ENCODE data around the gene CDK6.
"Not testable (repeated sequence)": the region's sequence is repeated elsewhere in the genome, so short reads cannot be mapped to it uniquely, and the experiment has no call there.

Gene CDK6

GRCh38 chr7:92749327-92749755 is 87.0 kb downstream of the CDK6 start:
- Histone ChIP-seq H3K36me3 (ENCODE audit: control insufficient read depth, insufficient read depth, low read length) (no peaks in the 10 kb centered on the region), H3K4me1 (ENCODE audit: control insufficient read depth, insufficient read depth, low read length) (peaks cover 21% of the 10 kb centered on the region), H3K4me3 (ENCODE audit: low read length) (no peak overlapping the region), H3K27me3 (ENCODE audit: control insufficient read depth, insufficient read depth, low read length) (no peaks in the 10 kb centered on the region), H3K9ac (ENCODE audit: low read length) (no peak overlapping the region), H3K9me3 (ENCODE audit: control insufficient read depth, low read length) (no peaks in the 10 kb centered on the region)

DNA sequence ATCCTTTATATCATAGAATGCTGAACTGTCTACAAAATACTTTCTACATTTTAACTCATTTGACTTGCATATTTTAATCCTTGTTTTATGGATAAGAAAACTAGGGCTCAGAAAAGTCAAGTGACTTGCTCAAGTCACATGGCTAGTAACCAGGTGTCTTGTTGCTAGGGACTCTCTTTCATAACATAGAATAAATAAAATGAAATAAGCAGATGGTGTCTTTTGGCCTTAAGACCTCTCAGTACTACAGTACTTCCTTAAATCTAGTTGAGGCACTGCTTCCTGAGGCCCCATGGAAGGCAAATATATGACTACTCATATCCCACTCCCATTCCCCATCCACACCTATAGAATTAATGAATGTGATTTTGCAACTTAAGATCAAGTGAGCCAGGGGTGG is 87.9 kb downstream of the CDK6 start:
- Histone ChIP-seq H3K9ac (ENCODE audit: low read length) (no peak overlapping the region), H3K27me3 (ENCODE audit: control insufficient read depth, insufficient read depth, low read length) (no peaks in the 10 kb centered on the region), H3K4me3 (ENCODE audit: low read length) (no peak overlapping the region), H3K36me3 (ENCODE audit: control insufficient read depth, insufficient read depth, low read length) (no peaks in the 10 kb centered on the region), H3K9me3 (ENCODE audit: control insufficient read depth, low read length) (no peaks in the 10 kb centered on the region), H3K4me1 (ENCODE audit: control insufficient read depth, insufficient read depth, low read length) (peaks cover 21% of the 10 kb centered on the region)

DNA sequence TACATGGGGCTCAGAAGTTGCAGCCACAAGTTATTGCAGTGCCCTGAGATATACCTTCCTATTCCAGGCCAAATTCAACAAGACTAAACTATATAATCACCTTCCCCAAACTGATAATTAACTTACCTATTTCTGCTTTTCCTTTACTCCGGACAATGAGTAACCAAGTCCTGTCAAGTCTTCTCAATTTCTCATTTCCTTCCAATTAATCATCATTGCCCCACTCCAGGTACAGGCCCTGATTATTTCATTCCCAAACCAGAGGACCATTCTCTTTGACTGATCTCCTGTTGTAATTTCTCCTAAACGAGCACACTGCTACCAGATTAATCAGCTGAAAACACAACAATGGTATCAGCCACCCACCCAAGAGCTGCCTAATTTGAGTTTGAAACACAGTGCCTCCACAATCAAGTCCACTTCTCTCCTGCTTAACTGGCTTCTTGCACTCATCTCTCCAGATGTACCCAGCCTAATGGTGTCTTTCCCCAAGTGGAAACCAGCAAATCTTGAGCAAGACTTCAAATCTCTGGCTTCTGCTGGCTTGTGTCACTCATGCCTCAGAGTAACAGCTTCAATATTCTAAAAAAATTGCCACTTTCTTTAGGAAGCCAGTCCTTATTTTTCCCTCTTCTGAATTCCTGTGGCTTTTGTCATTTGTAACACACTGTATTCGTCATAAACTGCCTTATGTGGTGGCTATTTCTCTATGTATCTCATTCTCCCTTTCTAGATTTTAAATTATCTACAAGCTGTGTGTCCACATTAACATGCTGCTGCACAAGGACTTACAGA is 89.1 kb downstream of the CDK6 start:
- no peaks in the 10 kb centered on the region for H3K36me3 ChIP-seq (ENCODE audit: control insufficient read depth, insufficient read depth, low read length)
- no peak overlapping the region for H3K9ac ChIP-seq (ENCODE audit: low read length)
- H3K9me3 ChIP-seq (ENCODE audit: control insufficient read depth, low read length), result no peaks in the 10 kb centered on the region
- peaks cover 21% of the 10 kb centered on the region for H3K4me1 ChIP-seq (ENCODE audit: control insufficient read depth, insufficient read depth, low read length)
- no peaks in the 10 kb centered on the region for H3K27me3 ChIP-seq (ENCODE audit: control insufficient read depth, insufficient read depth, low read length)
- H3K4me3 ChIP-seq (ENCODE audit: low read length), result no peak overlapping the region

- H3K4me1 ChIP-seq (ENCODE audit: control insufficient read depth, insufficient read depth, low read length), result peaks cover 13% of the 10 kb centered on the region
- no peak overlapping the region for H3K4me3 ChIP-seq (ENCODE audit: low read length)
- H3K9me3 ChIP-seq (ENCODE audit: control insufficient read depth, low read length), result no peaks in the 10 kb centered on the region
- no peaks in the 10 kb centered on the region for H3K27me3 ChIP-seq (ENCODE audit: control insufficient read depth, insufficient read depth, low read length)
- H3K36me3 ChIP-seq (ENCODE audit: control insufficient read depth, insufficient read depth, low read length), result no peaks in the 10 kb centered on the region
- H3K9ac ChIP-seq (ENCODE audit: low read length), result no peak overlapping the region
Measured at GRCh38 chr7:92745241-92745640, 91.1 kb downstream of the CDK6 start.

DNA sequence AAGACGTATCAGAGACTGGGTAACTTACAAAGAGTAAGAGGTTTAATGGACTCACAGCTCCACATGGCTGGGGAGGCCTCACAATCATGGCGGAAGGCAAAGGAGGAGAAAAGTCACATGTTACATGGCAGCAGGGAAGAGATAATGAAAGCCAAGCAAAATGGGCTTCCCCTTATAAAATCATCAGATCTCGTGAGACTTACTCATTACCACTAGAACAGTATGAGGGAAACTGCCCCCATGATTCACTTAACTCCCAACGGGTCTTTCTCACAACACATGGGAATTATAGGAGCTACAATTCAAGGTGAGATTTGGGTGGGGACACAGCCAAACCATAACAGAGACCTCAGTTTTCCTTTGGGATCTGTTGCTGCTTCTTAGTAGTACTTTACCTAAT is 92.2 kb downstream of the CDK6 start:
- H3K9ac ChIP-seq (ENCODE audit: low read length); H3K9me3 ChIP-seq (ENCODE audit: control insufficient read depth, low read length); H3K4me3 ChIP-seq (ENCODE audit: low read length); H3K27me3 ChIP-seq (ENCODE audit: control insufficient read depth, insufficient read depth, low read length); H3K36me3 ChIP-seq (ENCODE audit: control insufficient read depth, insufficient read depth, low read length); H3K4me1 ChIP-seq (ENCODE audit: control insufficient read depth, insufficient read depth, low read length): not testable (repeated sequence)

- Histone ChIP-seq H3K4me3 (ENCODE audit: low read length) (no peak overlapping the region), H3K4me1 (ENCODE audit: control insufficient read depth, insufficient read depth, low read length) (peaks cover 1% of the 10 kb centered on the region), H3K9ac (ENCODE audit: low read length) (no peak overlapping the region), H3K27me3 (ENCODE audit: control insufficient read depth, insufficient read depth, low read length) (no peaks in the 10 kb centered on the region), H3K9me3 (ENCODE audit: control insufficient read depth, low read length) (no peaks in the 10 kb centered on the region), H3K36me3 (ENCODE audit: control insufficient read depth, insufficient read depth, low read length) (no peaks in the 10 kb centered on the region)
Measured at GRCh38 chr7:92742186-92742585, 94.2 kb downstream of the CDK6 start.

- no peaks in the 10 kb centered on the region for H3K4me1 ChIP-seq (ENCODE audit: control insufficient read depth, insufficient read depth, low read length)
- no peak overlapping the region for H3K9ac ChIP-seq (ENCODE audit: low read length)
- H3K9me3 ChIP-seq (ENCODE audit: control insufficient read depth, low read length), result no peaks in the 10 kb centered on the region
- H3K36me3 ChIP-seq (ENCODE audit: control insufficient read depth, insufficient read depth, low read length), result no peaks in the 10 kb centered on the region
- H3K27me3 ChIP-seq (ENCODE audit: control insufficient read depth, insufficient read depth, low read length), result no peaks in the 10 kb centered on the region
- H3K4me3 ChIP-seq (ENCODE audit: low read length), result no peak overlapping the region
Measured at GRCh38 chr7:92740700-92741126, 95.7 kb downstream of the CDK6 start.

- Histone ChIP-seq H3K4me1 (ENCODE audit: control insufficient read depth, insufficient read depth, low read length) (no peaks in the 10 kb centered on the region), H3K4me3 (ENCODE audit: low read length) (no peak overlapping the region), H3K27me3 (ENCODE audit: control insufficient read depth, insufficient read depth, low read length) (no peaks in the 10 kb centered on the region), H3K9me3 (ENCODE audit: control insufficient read depth, low read length) (no peaks in the 10 kb centered on the region), H3K9ac (ENCODE audit: low read length) (no peak overlapping the region), H3K36me3 (ENCODE audit: control insufficient read depth, insufficient read depth, low read length) (no peaks in the 10 kb centered on the region)
Measured at GRCh38 chr7:92740134-92740533, 96.2 kb downstream of the CDK6 start.

GRCh38 chr7:92739091-92739490 is 97.3 kb downstream of the CDK6 start:
- Histone ChIP-seq H3K4me3 (ENCODE audit: low read length) (no peak overlapping the region), H3K36me3 (ENCODE audit: control insufficient read depth, insufficient read depth, low read length) (no peaks in the 10 kb centered on the region), H3K9me3 (ENCODE audit: control insufficient read depth, low read length) (no peaks in the 10 kb centered on the region), H3K4me1 (ENCODE audit: control insufficient read depth, insufficient read depth, low read length) (no peaks in the 10 kb centered on the region), H3K9ac (ENCODE audit: low read length) (no peak overlapping the region), H3K27me3 (ENCODE audit: control insufficient read depth, insufficient read depth, low read length) (no peaks in the 10 kb centered on the region)

GRCh38 chr7:92737706-92738105 is 98.7 kb downstream of the CDK6 start:
- Histone ChIP-seq H3K4me3 (ENCODE audit: low read length) (no peak overlapping the region), H3K9me3 (ENCODE audit: control insufficient read depth, low read length) (no peaks in the 10 kb centered on the region), H3K27me3 (ENCODE audit: control insufficient read depth, insufficient read depth, low read length) (no peaks in the 10 kb centered on the region)

GRCh38 chr7:92736870-92737269 is 99.5 kb downstream of the CDK6 start:
- Histone ChIP-seq H3K9ac (ENCODE audit: low read length) (no peak overlapping the region), H3K9me3 (ENCODE audit: control insufficient read depth, low read length) (no peaks in the 10 kb centered on the region), H3K4me1 (ENCODE audit: control insufficient read depth, insufficient read depth, low read length) (no peaks in the 10 kb centered on the region), H3K36me3 (ENCODE audit: control insufficient read depth, insufficient read depth, low read length) (no peaks in the 10 kb centered on the region), H3K4me3 (ENCODE audit: low read length) (no peak overlapping the region), H3K27me3 (ENCODE audit: control insufficient read depth, insufficient read depth, low read length) (no peaks in the 10 kb centered on the region)

More at GRCh38 chr7:92737706-92738105, 98.7 kb downstream of the CDK6 start:
- H3K4me1 ChIP-seq (ENCODE audit: control insufficient read depth, insufficient read depth, low read length), result no peaks in the 10 kb centered on the region
- no peak overlapping the region for H3K9ac ChIP-seq (ENCODE audit: low read length)
- no peaks in the 10 kb centered on the region for H3K36me3 ChIP-seq (ENCODE audit: control insufficient read depth, insufficient read depth, low read length)

DNA sequence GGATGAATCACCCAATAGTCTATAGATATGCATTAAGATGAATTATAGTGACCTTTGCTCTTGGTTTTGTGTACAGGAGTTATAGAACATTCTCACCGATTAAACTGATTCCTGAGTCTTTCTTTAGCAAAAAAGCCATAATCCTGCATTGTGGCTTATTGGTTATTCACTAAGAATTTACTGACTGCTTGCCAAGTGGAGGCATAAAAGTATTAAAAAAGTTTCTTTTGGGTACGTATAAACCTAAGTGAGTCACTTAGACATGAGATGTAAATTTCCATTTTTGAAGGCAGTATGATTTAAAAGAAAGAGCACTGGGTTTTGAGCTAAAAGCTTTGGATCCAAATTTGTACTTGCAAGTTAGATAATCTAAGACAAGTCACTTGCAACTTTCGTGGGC is 100.7 kb downstream of the CDK6 start:
- no peaks in the 10 kb centered on the region for H3K9me3 ChIP-seq (ENCODE audit: control insufficient read depth, low read length)
- H3K27me3 ChIP-seq (ENCODE audit: control insufficient read depth, insufficient read depth, low read length), result no peaks in the 10 kb centered on the region
- H3K9ac ChIP-seq (ENCODE audit: low read length), result no peak overlapping the region
- H3K4me3 ChIP-seq (ENCODE audit: low read length), result no peak overlapping the region
- H3K36me3 ChIP-seq (ENCODE audit: control insufficient read depth, insufficient read depth, low read length), result no peaks in the 10 kb centered on the region
- no peaks in the 10 kb centered on the region for H3K4me1 ChIP-seq (ENCODE audit: control insufficient read depth, insufficient read depth, low read length)
